Activated T-cell treated with anti-CD3 and anti-CD28 coated beads, Interleukin-2, amount 50 U/mL, for 72 hours (primary cell): Measurements from ENCODE around the gene SPRR3. TPM values are rescaled to one million over a fixed set of nuclear protein-coding genes. Genes with fewer than 3 reads are reported as not detected.

Experiments
- ATAC-seq, 2 donors: fragments of 150-1000 bp; cut with Tn5 transposase; replicated peaks in 1 of 2; 2 replicates each; pipeline ENCODE4 v1.10.0; 2021; ENCODE audit warnings: moderate library complexity in 2 of 2, mild to moderate bottlenecking in 1 of 2
- DNase-seq, 2 donors: peaks; one replicate each; pipeline ENCODE4 v3.0.0; 2021 to 2022; ENCODE audit warnings: mixed read lengths in 1 of 2
- H3K27ac Mint-ChIP-seq: one replicate; pipeline ENCODE4 v1.8.0; 2022; ENCODE audit warnings: mild to moderate bottlenecking, moderate library complexity, mixed read lengths
- H3K27me3 Mint-ChIP-seq: one replicate; pipeline ENCODE4 v1.8.0; 2022; ENCODE audit warnings: low read depth, mixed read lengths
- H3K36me3 Mint-ChIP-seq, 2 donors: one replicate each; pipeline ENCODE4 v1.8.0; 2022; ENCODE audit warnings: mixed read lengths in 2 of 2, mild to moderate bottlenecking in 1 of 2; ENCODE audit not compliant: insufficient read depth in 2 of 2
- H3K4me1 Mint-ChIP-seq: one replicate; pipeline ENCODE4 v1.8.0; 2022; ENCODE audit warnings: low read depth, mixed read lengths
- H3K4me3 Mint-ChIP-seq, 2 donors: one replicate each; pipeline ENCODE4 v1.8.0; 2022; ENCODE audit warnings: mild to moderate bottlenecking in 2 of 2, mixed read lengths in 2 of 2, moderate library complexity in 2 of 2
- H3K9me3 Mint-ChIP-seq, 2 donors: one replicate each; pipeline ENCODE4 v1.8.0; 2022; ENCODE audit warnings: mixed read lengths in 2 of 2
- total RNA-seq, 2 donors: library from RNA; stranded (reverse); gene quantifications; one replicate each; pipeline ENCODE4 v1.2.3, GENCODE V29; 2022

Gene SPRR3, protein sequence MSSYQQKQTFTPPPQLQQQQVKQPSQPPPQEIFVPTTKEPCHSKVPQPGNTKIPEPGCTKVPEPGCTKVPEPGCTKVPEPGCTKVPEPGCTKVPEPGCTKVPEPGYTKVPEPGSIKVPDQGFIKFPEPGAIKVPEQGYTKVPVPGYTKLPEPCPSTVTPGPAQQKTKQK
- not detected for total RNA-seq

DNA sequence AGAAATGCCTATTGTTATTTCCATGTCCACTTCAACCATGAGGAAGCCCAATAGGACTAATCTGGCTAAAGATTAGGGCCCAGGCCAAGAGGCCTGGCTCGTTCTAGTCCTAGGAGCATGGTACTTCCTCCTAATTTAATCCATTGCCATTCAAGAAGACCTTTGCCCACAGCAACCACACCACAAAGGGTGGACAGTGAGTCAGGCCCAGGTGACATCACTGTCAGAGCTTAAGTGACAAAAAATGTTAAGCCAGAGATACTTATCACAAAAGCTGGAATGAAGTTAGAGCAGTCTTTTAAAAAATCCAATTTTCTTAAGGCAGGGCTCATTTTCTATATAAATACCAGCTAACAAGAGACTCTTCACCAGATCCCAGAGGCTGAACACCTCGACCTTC, at the start of gene SPRR3:
Gene SPRR3 (plus strand): TSS at position 368 of the 400 bp plus-strand sequence. CDS start 1,272 bp downstream, outside the sequence.
- ATAC-seq: no peak
- Mint-ChIP-seq H3K4me1 (no peaks in the 10 kb centered on the region), H3K4me3 (no peak within 1 kb of the TSS), H3K9me3 (peaks cover 0 to 1% of the 10 kb centered on the region in 2 donors), H3K36me3 (no peaks in the 10 kb centered on the region), H3K27me3 (peaks cover 7% of the 10 kb centered on the region), H3K27ac (no peak within 1 kb of the TSS)
- no peak for DNase-seq

- Mint-ChIP-seq H3K4me1 (no peaks in the 10 kb centered on the region), H3K36me3 (no peaks in the 10 kb centered on the region), H3K9me3 (no peaks in the 10 kb centered on the region), H3K27me3 (no peaks in the 10 kb centered on the region), H3K4me3 (no peak overlapping the region), H3K27ac (no peak overlapping the region)
- DNase-seq (no peak), ATAC-seq (no peak)
Measured at GRCh38 chr1:152953761-152954160, 47.8 kb upstream of the SPRR3 start.

- no peaks in the 10 kb centered on the region for H3K27me3 Mint-ChIP-seq
- no peak for ATAC-seq
- no peaks in the 10 kb centered on the region for H3K9me3 Mint-ChIP-seq
- H3K27ac Mint-ChIP-seq: no peak overlapping the region
- H3K36me3 Mint-ChIP-seq: no peaks in the 10 kb centered on the region
- H3K4me1 Mint-ChIP-seq: no peaks in the 10 kb centered on the region
- DNase-seq: no peak
- H3K4me3 Mint-ChIP-seq: no peak overlapping the region
Measured at GRCh38 chr1:152954436-152954835, 47.1 kb upstream of the SPRR3 start.

DNA sequence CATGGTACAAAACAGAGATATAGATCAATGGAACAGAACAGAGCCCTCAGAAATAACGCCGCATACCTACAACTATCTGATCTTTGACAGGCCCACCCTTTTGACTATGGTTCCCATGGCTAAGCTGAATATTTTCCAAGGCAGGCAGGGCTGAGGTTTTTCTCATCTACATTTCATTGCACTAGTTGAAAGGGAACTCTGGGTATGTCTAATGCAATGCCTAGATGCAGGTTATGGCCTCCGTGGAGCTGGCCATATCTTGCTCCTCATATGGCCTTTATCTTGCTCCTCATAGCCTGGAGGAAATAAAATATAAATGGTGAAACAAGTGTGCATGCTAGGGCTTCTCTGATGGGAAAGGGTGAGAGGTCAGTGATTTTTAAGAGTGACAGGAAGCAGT, 44.0 kb upstream of the SPRR3 start:
- no peak for ATAC-seq
- Mint-ChIP-seq H3K4me1 (no peaks in the 10 kb centered on the region), H3K9me3 (no peaks in the 10 kb centered on the region)

DNA sequence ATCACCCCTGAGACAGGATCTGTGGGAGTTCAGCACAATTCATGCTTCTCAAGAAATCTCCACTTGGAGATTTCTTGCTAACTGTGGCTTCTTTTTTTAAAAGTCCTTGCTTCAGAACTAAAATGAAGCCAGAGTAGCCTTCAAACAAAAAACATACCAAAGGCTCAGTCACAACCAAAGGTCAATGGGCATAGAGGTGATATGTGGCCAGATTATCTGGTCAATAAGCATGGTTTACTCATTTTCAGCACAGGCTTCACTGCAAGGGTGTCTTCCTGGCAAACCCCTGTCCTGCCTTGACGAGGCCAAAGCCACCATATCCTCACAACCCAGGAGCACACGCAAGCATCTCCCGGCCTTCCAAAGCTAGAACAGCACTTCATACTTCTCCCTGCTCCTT, 42.3 kb upstream of the SPRR3 start:
- no peaks in the 10 kb centered on the region for H3K36me3 Mint-ChIP-seq
- no peaks in the 10 kb centered on the region for H3K9me3 Mint-ChIP-seq
- DNase-seq (no peak), ATAC-seq (no peak)
- no peak overlapping the region for H3K27ac Mint-ChIP-seq
- H3K27me3 Mint-ChIP-seq: no peaks in the 10 kb centered on the region
- H3K4me1 Mint-ChIP-seq: no peaks in the 10 kb centered on the region
- H3K4me3 Mint-ChIP-seq: no peak overlapping the region

More for the DNA sequence above, 44.0 kb upstream of the SPRR3 start:
- Mint-ChIP-seq H3K36me3 (no peaks in the 10 kb centered on the region), H3K27ac (no peak overlapping the region), H3K27me3 (no peaks in the 10 kb centered on the region), H3K4me3 (no peak overlapping the region)
- DNase-seq: no peak

GRCh38 chr1:152959801-152960451, 41.6 kb upstream of the SPRR3 start:
- DNase-seq: no peak
- Mint-ChIP-seq H3K9me3 (no peaks in the 10 kb centered on the region), H3K27ac (no peak overlapping the region), H3K4me3 (no peak overlapping the region), H3K36me3 (no peaks in the 10 kb centered on the region), H3K4me1 (no peaks in the 10 kb centered on the region), H3K27me3 (no peaks in the 10 kb centered on the region)
- ATAC-seq: no peak

DNA sequence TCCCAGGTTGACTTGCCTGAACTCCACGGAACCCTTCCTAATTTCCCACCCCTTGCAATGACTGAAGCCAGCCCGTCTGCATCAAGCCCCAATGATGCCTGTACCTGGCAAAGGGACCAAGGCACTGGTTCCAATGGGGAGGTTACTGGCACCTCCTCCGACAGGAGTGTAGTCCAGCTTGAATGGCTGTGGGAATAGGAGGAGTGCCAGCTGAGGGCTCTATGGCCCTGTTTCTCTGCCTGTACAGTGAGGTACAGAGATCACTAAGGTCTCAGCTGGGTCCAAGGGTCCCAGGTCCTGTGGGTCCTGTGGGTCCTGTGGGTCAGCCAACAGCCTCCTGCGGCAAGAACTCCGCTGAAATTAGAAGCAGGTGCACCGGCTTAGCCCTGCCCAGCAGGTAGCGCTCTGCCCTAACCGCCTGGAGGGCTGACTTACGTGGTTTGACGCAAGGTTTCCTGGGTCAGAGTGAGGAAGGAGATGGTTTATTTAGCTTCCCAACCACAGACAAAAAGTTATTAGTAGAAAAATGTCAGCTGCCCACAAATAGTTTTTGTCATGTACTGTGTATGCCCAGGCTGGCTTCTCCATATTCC, 41.0 kb upstream of the SPRR3 start:
- ATAC-seq (no peak), DNase-seq (no peak)
- no peaks in the 10 kb centered on the region for H3K27me3 Mint-ChIP-seq
- no peaks in the 10 kb centered on the region for H3K4me1 Mint-ChIP-seq
- H3K9me3 Mint-ChIP-seq: no peaks in the 10 kb centered on the region
- no peaks in the 10 kb centered on the region for H3K36me3 Mint-ChIP-seq
- H3K27ac Mint-ChIP-seq: no peak overlapping the region
- no peak overlapping the region for H3K4me3 Mint-ChIP-seq

- Mint-ChIP-seq H3K36me3 (no peaks in the 10 kb centered on the region), H3K27me3 (no peaks in the 10 kb centered on the region), H3K4me1 (no peaks in the 10 kb centered on the region), H3K27ac (no peak overlapping the region), H3K4me3 (no peak overlapping the region), H3K9me3 (no peaks in the 10 kb centered on the region)
- DNase-seq: no peak
- ATAC-seq: no peak
Measured at GRCh38 chr1:152961226-152961891, 40.2 kb upstream of the SPRR3 start.

- Mint-ChIP-seq H3K36me3 (no peaks in the 10 kb centered on the region), H3K27me3 (peaks cover 9% of the 10 kb centered on the region), H3K4me1 (no peaks in the 10 kb centered on the region), H3K9me3 (no peaks in the 10 kb centered on the region), H3K4me3 (no peak overlapping the region), H3K27ac (no peak overlapping the region)
- DNase-seq: no peak
- no peak for ATAC-seq
Measured at GRCh38 chr1:152962876-152963415, 38.6 kb upstream of the SPRR3 start.

GRCh38 chr1:152964536-152964935, 37.0 kb upstream of the SPRR3 start:
- Mint-ChIP-seq H3K27me3 (peaks cover 9% of the 10 kb centered on the region), H3K36me3 (no peaks in the 10 kb centered on the region), H3K4me3 (no peak overlapping the region), H3K27ac (no peak overlapping the region), H3K4me1 (no peaks in the 10 kb centered on the region), H3K9me3 (no peaks in the 10 kb centered on the region)
- ATAC-seq: peak in 1 of 2 donors; percentile 39
- no peak for DNase-seq

- Mint-ChIP-seq H3K9me3 (no peaks in the 10 kb centered on the region), H3K4me1 (no peaks in the 10 kb centered on the region), H3K36me3 (no peaks in the 10 kb centered on the region), H3K4me3 (no peak overlapping the region), H3K27ac (no peak overlapping the region), H3K27me3 (peaks cover 9% of the 10 kb centered on the region)
- ATAC-seq: no peak
- no peak for DNase-seq
Measured at GRCh38 chr1:152965853-152966252, 35.7 kb upstream of the SPRR3 start.

- Mint-ChIP-seq H3K9me3 (no peaks in the 10 kb centered on the region), H3K36me3 (no peaks in the 10 kb centered on the region), H3K27me3 (peaks cover 14% of the 10 kb centered on the region), H3K27ac (no peak overlapping the region), H3K4me3 (no peak overlapping the region), H3K4me1 (no peaks in the 10 kb centered on the region)
- ATAC-seq (peak in 1 of 2 donors; percentile 69), DNase-seq (peak in 1 of 2 donors; percentile 4)
Measured at GRCh38 chr1:152967201-152967600, 34.3 kb upstream of the SPRR3 start.

GRCh38 chr1:152968248-152968647, 33.3 kb upstream of the SPRR3 start:
- ATAC-seq: peak in 1 of 2 donors; percentile 60

More at GRCh38 chr1:152968248-152968647, 33.3 kb upstream of the SPRR3 start:
- H3K27me3 Mint-ChIP-seq: peaks cover 24% of the 10 kb centered on the region
- no peak overlapping the region for H3K27ac Mint-ChIP-seq
- no peak overlapping the region for H3K4me3 Mint-ChIP-seq
- H3K36me3 Mint-ChIP-seq: no peaks in the 10 kb centered on the region
- no peaks in the 10 kb centered on the region for H3K9me3 Mint-ChIP-seq
- DNase-seq: peak in 1 of 2 donors; percentile 5
- H3K4me1 Mint-ChIP-seq: no peaks in the 10 kb centered on the region
